ENCODE measurements around the gene TBC1D25. TPM values are rescaled to one million over a fixed set of nuclear protein-coding genes. Genes with fewer than 3 reads are reported as not detected.

The TBC1D25 gene, protein sequence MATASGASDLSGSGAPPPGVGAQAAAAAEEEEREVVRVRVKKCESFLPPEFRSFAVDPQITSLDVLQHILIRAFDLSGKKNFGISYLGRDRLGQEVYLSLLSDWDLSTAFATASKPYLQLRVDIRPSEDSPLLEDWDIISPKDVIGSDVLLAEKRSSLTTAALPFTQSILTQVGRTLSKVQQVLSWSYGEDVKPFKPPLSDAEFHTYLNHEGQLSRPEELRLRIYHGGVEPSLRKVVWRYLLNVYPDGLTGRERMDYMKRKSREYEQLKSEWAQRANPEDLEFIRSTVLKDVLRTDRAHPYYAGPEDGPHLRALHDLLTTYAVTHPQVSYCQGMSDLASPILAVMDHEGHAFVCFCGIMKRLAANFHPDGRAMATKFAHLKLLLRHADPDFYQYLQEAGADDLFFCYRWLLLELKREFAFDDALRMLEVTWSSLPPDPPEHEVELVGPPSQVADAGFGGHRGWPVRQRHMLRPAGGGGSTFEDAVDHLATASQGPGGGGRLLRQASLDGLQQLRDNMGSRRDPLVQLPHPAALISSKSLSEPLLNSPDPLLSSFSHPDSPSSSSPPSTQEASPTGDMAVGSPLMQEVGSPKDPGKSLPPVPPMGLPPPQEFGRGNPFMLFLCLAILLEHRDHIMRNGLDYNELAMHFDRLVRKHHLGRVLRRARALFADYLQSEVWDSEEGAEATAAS
- 16.9 and 17.9 TPM in 2 replicates for total RNA-seq

GRCh38 chrX:48539345-48540027 is at the start of gene TBC1D25:
TBC1D25 (plus strand) TSS chrX:48539714; CDS start chrX:48539798, 84 bp downstream.
- intact Hi-C loops (cut with micrococcal nuclease) = loop anchor here (1.0 to 2.0 kb wide), 5 partner anchors 18 to 63 kb away; partner anchors contain the start of genes EBP, FTSJ1, PORCN and RBM3

DNA sequence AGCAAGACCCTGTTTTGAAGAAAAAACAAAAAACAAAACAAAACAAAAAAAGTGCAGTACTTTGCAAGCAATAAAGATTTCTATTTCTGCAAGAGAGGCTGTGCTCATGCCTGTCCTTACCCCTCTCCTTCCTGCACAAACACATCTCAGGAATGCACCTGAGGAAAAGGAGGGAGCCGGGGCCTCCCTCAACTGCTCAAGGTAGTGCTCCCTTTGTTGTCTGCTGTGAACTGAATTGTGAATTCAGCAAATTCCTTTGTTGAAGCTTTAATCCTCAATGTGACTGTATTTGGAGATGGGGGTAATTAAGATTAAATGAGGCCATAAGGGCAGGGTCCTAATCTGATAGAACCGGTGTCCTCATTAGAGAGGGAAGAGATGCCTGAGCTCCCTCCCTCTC is 49.6 kb upstream of the TBC1D25 start:
- intact Hi-C loops (cut with micrococcal nuclease) = no loop called here

DNA sequence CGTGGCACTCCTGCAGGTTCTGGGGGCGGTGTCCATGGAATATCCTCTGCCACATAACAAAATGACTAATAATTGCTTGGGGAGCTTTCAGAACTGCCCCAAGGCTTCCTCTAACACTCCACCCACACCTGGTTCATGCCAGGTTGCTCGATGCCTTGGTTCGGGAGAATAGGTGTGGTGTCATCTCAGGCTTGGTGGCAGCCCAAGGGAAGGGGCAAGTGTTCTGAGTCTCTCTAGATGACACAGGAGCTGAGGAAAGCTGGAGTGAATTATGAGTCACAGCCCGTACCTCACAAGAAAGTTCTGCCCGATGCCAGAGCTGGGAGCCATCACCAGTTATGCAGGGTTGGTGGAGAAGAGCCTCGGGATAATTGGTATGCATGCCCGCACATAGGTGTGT is 48.9 kb upstream of the TBC1D25 start:
- intact Hi-C loops (cut with micrococcal nuclease) = no loop called here

- intact Hi-C loops (cut with micrococcal nuclease) = no loop called here
These were observed 47.7 kb upstream of the TBC1D25 start for GRCh38 chrX:48491809-48492208.

DNA sequence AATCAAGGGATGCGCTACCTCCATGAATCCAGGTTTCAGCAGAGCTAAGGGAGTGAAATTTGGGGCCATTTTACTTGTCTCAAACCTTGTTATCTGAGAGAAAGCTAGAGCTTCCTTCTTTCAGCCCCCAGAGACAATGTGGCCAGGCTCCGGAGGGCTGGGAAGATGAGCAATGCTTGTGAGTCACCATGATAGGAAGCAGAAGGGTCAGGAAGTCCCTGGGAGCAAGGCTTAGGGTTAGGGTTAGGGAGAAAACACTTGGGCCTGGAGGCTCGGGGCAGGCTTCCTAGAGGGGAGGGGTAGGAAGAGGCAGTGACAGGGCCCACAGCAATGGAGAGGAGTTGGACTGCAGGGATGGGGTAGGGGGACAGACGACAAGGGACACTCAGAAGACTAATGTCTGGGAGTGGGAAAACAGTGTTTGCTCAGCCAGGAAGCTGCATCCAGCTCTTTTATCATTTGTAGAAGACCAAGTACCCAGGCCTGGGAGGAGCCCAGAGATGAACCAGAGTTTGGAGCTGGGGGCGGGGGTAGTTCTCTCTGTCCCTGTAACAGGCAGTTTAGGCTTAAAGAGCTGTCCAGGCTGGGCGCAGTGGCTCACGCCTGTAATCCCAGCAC is 47.1 kb upstream of the TBC1D25 start:
- intact Hi-C loops (cut with micrococcal nuclease) = no loop called here

- intact Hi-C loops (cut with micrococcal nuclease) = no loop called here
These were observed 45.6 kb upstream of the TBC1D25 start for GRCh38 chrX:48493890-48494364.

DNA sequence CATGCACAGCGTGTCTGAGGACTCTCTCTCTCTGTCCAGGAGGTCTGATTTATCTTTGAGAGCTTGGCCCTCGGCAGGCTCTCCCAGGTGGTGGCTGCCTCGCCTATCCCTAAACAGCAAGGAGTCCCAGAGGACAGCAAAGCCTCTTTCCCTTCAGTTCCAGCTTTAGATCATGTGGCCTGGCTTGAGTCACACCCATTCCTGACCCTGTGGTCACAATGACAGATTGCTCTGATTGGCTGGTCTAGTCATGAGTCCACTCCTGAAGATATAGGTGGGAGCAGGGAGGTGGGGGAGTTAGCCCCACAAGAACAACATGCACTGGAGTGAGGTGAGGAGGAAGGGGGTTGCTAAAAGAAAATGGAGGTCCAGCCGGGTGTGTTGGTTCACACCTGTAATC is 42.9 kb upstream of the TBC1D25 start:
- intact Hi-C loops (cut with micrococcal nuclease) = no loop called here

DNA sequence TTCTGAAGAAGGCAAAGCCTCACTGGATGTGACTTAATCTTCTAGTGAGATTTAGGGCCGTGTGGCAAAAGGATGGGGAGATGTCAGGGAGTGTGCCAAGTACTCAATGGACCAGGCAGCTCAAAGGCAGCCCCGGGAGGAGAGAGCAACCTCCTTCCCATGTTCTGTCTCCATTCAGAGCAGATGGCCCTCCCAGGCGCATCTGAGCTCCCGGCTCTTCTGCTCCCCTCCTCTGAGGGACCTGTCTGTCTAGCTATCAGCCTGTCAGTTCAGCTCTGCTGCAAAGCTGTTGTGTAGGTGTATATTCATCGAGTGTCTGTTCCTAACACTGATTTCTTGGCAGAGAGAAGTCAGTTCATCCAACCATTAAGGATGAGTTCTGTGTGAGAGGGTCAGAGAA is 41.6 kb upstream of the TBC1D25 start:
- intact Hi-C loops (cut with micrococcal nuclease) = no loop called here

GRCh38 chrX:48498374-48498809 is 41.1 kb upstream of the TBC1D25 start:
- intact Hi-C loops (cut with micrococcal nuclease) = no loop called here

- intact Hi-C loops (cut with micrococcal nuclease) = no loop called here
These were observed 35.3 kb upstream of the TBC1D25 start for GRCh38 chrX:48504261-48504660.

- intact Hi-C loops (cut with micrococcal nuclease) = no loop called here
These were observed 34.0 kb upstream of the TBC1D25 start for GRCh38 chrX:48505481-48505880.

- intact Hi-C loops (cut with micrococcal nuclease) = no loop called here
These were observed 32.3 kb upstream of the TBC1D25 start for GRCh38 chrX:48507246-48507645.

DNA sequence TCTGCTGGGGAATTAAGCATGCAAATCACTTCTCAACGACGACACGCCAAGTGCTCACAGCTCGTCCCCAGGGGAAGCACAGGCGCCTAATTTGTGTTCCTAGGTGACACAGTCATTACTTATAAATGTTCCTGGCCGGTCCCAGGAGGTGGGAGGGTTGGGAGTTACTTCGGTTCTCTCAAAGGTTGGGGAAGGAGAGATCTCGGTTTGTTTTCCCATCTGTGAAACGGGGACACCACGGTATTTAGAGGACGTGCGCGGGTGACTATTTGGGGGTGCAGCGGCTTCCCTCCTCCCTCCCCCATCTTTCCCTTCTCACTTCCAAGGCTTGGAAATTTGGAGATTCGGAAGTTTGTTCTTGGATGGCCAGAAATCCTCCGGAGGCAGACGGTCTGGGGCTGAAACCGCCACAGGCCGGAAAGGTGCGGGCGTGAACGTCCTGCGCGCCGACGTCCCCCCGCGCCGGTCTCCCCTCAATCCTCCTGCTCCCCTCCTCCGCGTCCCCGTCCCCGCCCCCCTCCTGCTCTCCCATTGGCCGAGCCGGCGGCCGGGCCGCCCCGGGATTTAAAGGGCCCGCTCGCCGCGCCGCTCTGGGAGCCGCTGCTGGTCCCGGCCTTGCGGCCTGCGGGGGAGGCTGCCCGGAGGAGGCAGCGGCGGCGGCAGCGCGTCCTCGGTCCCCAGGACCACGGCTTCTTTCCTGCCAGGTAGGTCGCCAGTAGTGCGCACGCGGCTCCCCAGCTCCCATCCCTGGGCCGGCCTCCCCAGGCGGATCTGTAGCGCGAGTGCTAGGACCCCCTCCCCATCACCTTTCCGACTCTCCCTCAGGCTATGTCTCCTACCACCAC is 30.9 kb upstream of the TBC1D25 start, which contains the start of gene PORCN:
TSS of gene PORCN (plus strand) at position 593 of the 845 bp plus-strand sequence. CDS start 829 bp downstream, outside the sequence.
- intact Hi-C loops (cut with micrococcal nuclease) = loop anchor here (1.0 to 2.0 kb wide), 3 partner anchors 13 to 66 kb away; partner anchors contain the start of genes EBP and RBM3

GRCh38 chrX:48509245-48509590 is 30.3 kb upstream of the TBC1D25 start:
- intact Hi-C loops (cut with micrococcal nuclease) = loop anchor here (1.0 to 2.0 kb wide), 2 partner anchors 32 to 65 kb away; partner anchors contain the start of gene RBM3

GRCh38 chrX:48509619-48510018 is 29.9 kb upstream of the TBC1D25 start:
- intact Hi-C loops (cut with micrococcal nuclease) = loop anchor here (1.0 to 2.0 kb wide), 2 partner anchors 31 to 65 kb away; partner anchors contain the start of gene RBM3

GRCh38 chrX:48511560-48511959 is 28.0 kb upstream of the TBC1D25 start:
- intact Hi-C loops (cut with micrococcal nuclease) = no loop called here

GRCh38 chrX:48512371-48512935 is 27.1 kb upstream of the TBC1D25 start:
- intact Hi-C loops (cut with micrococcal nuclease) = no loop called here

GRCh38 chrX:48513670-48514069 is 25.8 kb upstream of the TBC1D25 start:
- intact Hi-C loops (cut with micrococcal nuclease) = no loop called here

- intact Hi-C loops (cut with micrococcal nuclease) = no loop called here
These were observed 25.2 kb upstream of the TBC1D25 start for GRCh38 chrX:48514126-48514806.
